GM19099 (cell line): Measurements from ENCODE around the gene ATG101.

Experiments used
- POLR2A ChIP-seq: IDR thresholded peaks from 3 replicates; pipeline ENCODE4 v1.6.1; 2011; ENCODE audit warnings: low read depth; ENCODE audit not compliant: insufficient read length; ENCODE audit errors: extremely low read depth

Gene ATG101

GRCh38 chr12:52122540-52122871 is 52.7 kb downstream of the ATG101 start:
- no peak for TF ChIP-seq POLR2A

GRCh38 chr12:52122904-52123303 is 53.1 kb downstream of the ATG101 start:
- TF ChIP-seq POLR2A: no peak

- no peak for TF ChIP-seq POLR2A
Measured at GRCh38 chr12:52123487-52124186, 53.9 kb downstream of the ATG101 start.

GRCh38 chr12:52125476-52125900 is 55.7 kb downstream of the ATG101 start:
- TF ChIP-seq POLR2A: no peak

GRCh38 chr12:52126050-52126604 is 56.3 kb downstream of the ATG101 start:
- no peak for TF ChIP-seq POLR2A
